GM19324 (cell line): ENCODE measurements around the gene ADGRV1.

Experiments
- ATAC-seq: cut with Tn5 transposase; IDR thresholded peaks from one replicate; pipeline ENCODE4 v1.9.1; 2021; ENCODE audit warnings: mild to moderate bottlenecking, moderate library complexity; ENCODE audit not compliant: unreplicated experiment, low FRiP score

The ADGRV1 gene

GRCh38 chr5:91079037-91079436, 520.4 kb downstream of the ADGRV1 start:
- ATAC-seq: no peak

- no peak for ATAC-seq
Measured at GRCh38 chr5:91089758-91090157, 531.2 kb downstream of the ADGRV1 start.

GRCh38 chr5:91090995-91091394, 532.4 kb downstream of the ADGRV1 start:
- no peak for ATAC-seq

GRCh38 chr5:91091471-91092234, 533.1 kb downstream of the ADGRV1 start:
- ATAC-seq: no peak

GRCh38 chr5:91092859-91093783, 534.5 kb downstream of the ADGRV1 start:
- ATAC-seq: no peak

GRCh38 chr5:91095313-91095712, 536.7 kb downstream of the ADGRV1 start:
- ATAC-seq: no peak

GRCh38 chr5:91095786-91096385, 537.3 kb downstream of the ADGRV1 start:
- no peak for ATAC-seq

GRCh38 chr5:91098541-91098940, 539.9 kb downstream of the ADGRV1 start:
- ATAC-seq: no peak

GRCh38 chr5:91101600-91102379, 543.2 kb downstream of the ADGRV1 start:
- ATAC-seq: peak; percentile 97

- no peak for ATAC-seq
Measured at GRCh38 chr5:91103353-91104061, 544.9 kb downstream of the ADGRV1 start.

- no peak for ATAC-seq
Measured at GRCh38 chr5:91104062-91104448, 545.5 kb downstream of the ADGRV1 start.

GRCh38 chr5:91106842-91107511, 548.4 kb downstream of the ADGRV1 start:
- ATAC-seq: no peak

GRCh38 chr5:91109634-91110033, 551.0 kb downstream of the ADGRV1 start:
- no peak for ATAC-seq

- no peak for ATAC-seq
Measured at GRCh38 chr5:91110686-91111085, 552.1 kb downstream of the ADGRV1 start.

- no peak for ATAC-seq
Measured at GRCh38 chr5:91111473-91112238, 553.1 kb downstream of the ADGRV1 start.

- no peak for ATAC-seq
Measured at GRCh38 chr5:91114658-91115057, 556.1 kb downstream of the ADGRV1 start.

GRCh38 chr5:91118354-91118753, 559.8 kb downstream of the ADGRV1 start:
- no peak for ATAC-seq

- no peak for ATAC-seq
Measured at GRCh38 chr5:91118796-91119195, 560.2 kb downstream of the ADGRV1 start.

GRCh38 chr5:91119217-91119616, 560.6 kb downstream of the ADGRV1 start:
- no peak for ATAC-seq
